ENCODE data around the gene OXER1. TPM values are rescaled to one million over a fixed set of nuclear protein-coding genes. Genes with fewer than 3 reads are reported as not detected.

The OXER1 gene
- total RNA-seq, 4 donors from 2014 or later: 8.2 to 25.0 (median 14.5) TPM

- H3K36me3 ChIP-seq: no peaks in the 10 kb centered on the region
- no peaks in the 10 kb centered on the region for H3K27me3 ChIP-seq
- H3K27ac ChIP-seq: no peak overlapping the region
- TF ChIP-seq CTCF (IDR thresholded peaks at IDR 0.05) (no peak), POLR2A (IDR thresholded peaks at IDR 0.05) (no peak)
- no peak for DNase-seq
- peaks cover 0 to 23% (median 1%) of the 10 kb centered on the region in 4 donors for H3K4me1 ChIP-seq
- peaks cover 0 to 2% (median 0%) of the 10 kb centered on the region in 4 donors for H3K9me3 ChIP-seq
- H3K4me3 ChIP-seq: no peak overlapping the region
Measured at GRCh38 chr2:42724886-42725285, 39.0 kb downstream of the OXER1 start.

GRCh38 chr2:42723465-42723864 is 40.5 kb downstream of the OXER1 start:
- Histone ChIP-seq H3K4me3 (no peak overlapping the region), H3K36me3 (no peaks in the 10 kb centered on the region), H3K4me1 (peaks cover 0 to 23% (median 1%) of the 10 kb centered on the region in 4 donors), H3K27me3 (no peaks in the 10 kb centered on the region), H3K27ac (no peak overlapping the region), H3K9me3 (no peaks in the 10 kb centered on the region)
- no peak for DNase-seq
- no peak for TF ChIP-seq CTCF (IDR thresholded peaks at IDR 0.05)
- TF ChIP-seq POLR2A (IDR thresholded peaks at IDR 0.05): no peak

- H3K27ac ChIP-seq: no peak overlapping the region
Measured at GRCh38 chr2:42722320-42723190, 41.4 kb downstream of the OXER1 start.

GRCh38 chr2:42721898-42722297 is 42.0 kb downstream of the OXER1 start:
- no peak overlapping the region for H3K27ac ChIP-seq
- TF ChIP-seq POLR2A (IDR thresholded peaks at IDR 0.05): no peak
- no peak for TF ChIP-seq CTCF (IDR thresholded peaks at IDR 0.05)
- no peaks in the 10 kb centered on the region for H3K27me3 ChIP-seq
- peaks cover 0 to 23% (median 1%) of the 10 kb centered on the region in 4 donors for H3K4me1 ChIP-seq
- DNase-seq: no peak
- H3K4me3 ChIP-seq: no peak overlapping the region
- no peaks in the 10 kb centered on the region for H3K36me3 ChIP-seq
- H3K9me3 ChIP-seq: no peaks in the 10 kb centered on the region

More at GRCh38 chr2:42722320-42723190, 41.4 kb downstream of the OXER1 start:
- TF ChIP-seq POLR2A (IDR thresholded peaks at IDR 0.05): no peak
- Histone ChIP-seq H3K4me3 (no peak overlapping the region), H3K36me3 (no peaks in the 10 kb centered on the region), H3K9me3 (no peaks in the 10 kb centered on the region), H3K4me1 (peaks cover 0 to 23% (median 1%) of the 10 kb centered on the region in 4 donors), H3K27me3 (no peaks in the 10 kb centered on the region)
- DNase-seq: peak in 2 of 3 donors; percentile 19 to 63

GRCh38 chr2:42714686-42715085 is 49.2 kb downstream of the OXER1 start:
- H3K9me3 ChIP-seq: no peaks in the 10 kb centered on the region
- no peaks in the 10 kb centered on the region for H3K36me3 ChIP-seq
- TF ChIP-seq POLR2A (IDR thresholded peaks at IDR 0.05) (no peak), CTCF (IDR thresholded peaks at IDR 0.05) (no peak)
- DNase-seq: no peak
- no peak overlapping the region for H3K4me3 ChIP-seq
- no peak overlapping the region for H3K27ac ChIP-seq
- no peaks in the 10 kb centered on the region for H3K27me3 ChIP-seq
- no peaks in the 10 kb centered on the region for H3K4me1 ChIP-seq

GRCh38 chr2:42713920-42714319 is 50.0 kb downstream of the OXER1 start:
- no peak for DNase-seq
- TF ChIP-seq CTCF (IDR thresholded peaks at IDR 0.05) (no peak), POLR2A (IDR thresholded peaks at IDR 0.05) (no peak)
- Histone ChIP-seq H3K4me3 (no peak overlapping the region), H3K27ac (no peak overlapping the region), H3K27me3 (no peaks in the 10 kb centered on the region), H3K4me1 (no peaks in the 10 kb centered on the region), H3K9me3 (no peaks in the 10 kb centered on the region), H3K36me3 (peaks cover 0 to 6% (median 0%) of the 10 kb centered on the region in 3 donors)
